CD1c-positive myeloid dendritic cell (primary cell): ENCODE results near the gene SCD5.
A peak's percentile ranks its signal among the peaks of the same experiment; 100 is the strongest.

ENCODE experiments used
- DNase-seq: peaks from one replicate; pipeline ENCODE4 v3.0.0-alpha.2; 2016; ENCODE audit errors: extremely low spot score

The SCD5 gene

GRCh38 chr4:82691431-82691830, 107.2 kb downstream of the SCD5 start:
- DNase-seq, result no peak

GRCh38 chr4:82688091-82688795, 110.4 kb downstream of the SCD5 start:
- no peak for DNase-seq

GRCh38 chr4:82687531-82687930, 111.1 kb downstream of the SCD5 start:
- no peak for DNase-seq

GRCh38 chr4:82681754-82682153, 116.8 kb downstream of the SCD5 start:
- peak; percentile 19 for DNase-seq

- DNase-seq, result no peak
Measured at GRCh38 chr4:82680834-82681233, 117.8 kb downstream of the SCD5 start.

- no peak for DNase-seq
Measured at GRCh38 chr4:82679531-82679930, 119.1 kb downstream of the SCD5 start.

- DNase-seq, result no peak
Measured at GRCh38 chr4:82678051-82678450, 120.5 kb downstream of the SCD5 start.

- no peak for DNase-seq
Measured at GRCh38 chr4:82677327-82677726, 121.3 kb downstream of the SCD5 start.

- no peak for DNase-seq
Measured at GRCh38 chr4:82667761-82668480, 130.7 kb downstream of the SCD5 start.

- DNase-seq, result no peak
Measured at GRCh38 chr4:82666970-82667665, 131.5 kb downstream of the SCD5 start.

- DNase-seq, result no peak
Measured at GRCh38 chr4:82661181-82661992, 137.2 kb downstream of the SCD5 start.

- peak; percentile 76 for DNase-seq
Measured at GRCh38 chr4:82652062-82652461, 146.5 kb downstream of the SCD5 start.

GRCh38 chr4:82650868-82651267, 147.7 kb downstream of the SCD5 start:
- DNase-seq, result no peak

GRCh38 chr4:82648356-82648755, 150.2 kb downstream of the SCD5 start:
- DNase-seq, result no peak

- DNase-seq, result no peak
Measured at GRCh38 chr4:82645936-82646565, 152.5 kb downstream of the SCD5 start.

GRCh38 chr4:82644734-82645126, 153.9 kb downstream of the SCD5 start:
- DNase-seq, result no peak

GRCh38 chr4:82643994-82644733, 154.4 kb downstream of the SCD5 start:
- DNase-seq, result no peak

- peak; percentile 58 for DNase-seq
Measured at GRCh38 chr4:82642331-82642730, 156.3 kb downstream of the SCD5 start.

GRCh38 chr4:82640540-82640939, 158.1 kb downstream of the SCD5 start:
- peak; percentile 68 for DNase-seq

- DNase-seq, result no peak
Measured at GRCh38 chr4:82639971-82640370, 158.6 kb downstream of the SCD5 start.

- no peak for DNase-seq
Measured at GRCh38 chr4:82638479-82638878, 160.1 kb downstream of the SCD5 start.
